ENCODE measurements around the gene PDS5A.

DNA sequence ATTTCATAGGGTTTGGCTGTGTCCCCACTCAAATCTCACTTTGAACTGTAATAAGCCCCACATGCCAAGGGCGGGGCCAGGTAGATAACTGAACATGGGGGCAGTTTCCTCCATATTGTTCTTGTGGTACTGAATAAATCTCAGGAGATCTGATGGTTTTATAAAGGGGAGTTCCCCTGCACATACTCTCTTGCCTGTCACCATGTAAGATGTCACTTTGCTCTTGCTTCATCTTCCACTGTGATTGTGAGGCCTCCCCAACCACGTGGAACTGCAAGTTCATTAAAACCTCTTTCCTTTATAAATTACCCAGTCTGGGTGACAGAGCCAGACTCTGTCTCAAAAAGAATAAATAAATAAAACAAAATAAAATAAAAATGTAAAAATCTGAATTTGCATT, 95.9 kb downstream of the PDS5A start:
- no peak for TF ChIP-seq POLR2A (IDR thresholded peaks at IDR 0.05)
- TF ChIP-seq, protein P1, sequence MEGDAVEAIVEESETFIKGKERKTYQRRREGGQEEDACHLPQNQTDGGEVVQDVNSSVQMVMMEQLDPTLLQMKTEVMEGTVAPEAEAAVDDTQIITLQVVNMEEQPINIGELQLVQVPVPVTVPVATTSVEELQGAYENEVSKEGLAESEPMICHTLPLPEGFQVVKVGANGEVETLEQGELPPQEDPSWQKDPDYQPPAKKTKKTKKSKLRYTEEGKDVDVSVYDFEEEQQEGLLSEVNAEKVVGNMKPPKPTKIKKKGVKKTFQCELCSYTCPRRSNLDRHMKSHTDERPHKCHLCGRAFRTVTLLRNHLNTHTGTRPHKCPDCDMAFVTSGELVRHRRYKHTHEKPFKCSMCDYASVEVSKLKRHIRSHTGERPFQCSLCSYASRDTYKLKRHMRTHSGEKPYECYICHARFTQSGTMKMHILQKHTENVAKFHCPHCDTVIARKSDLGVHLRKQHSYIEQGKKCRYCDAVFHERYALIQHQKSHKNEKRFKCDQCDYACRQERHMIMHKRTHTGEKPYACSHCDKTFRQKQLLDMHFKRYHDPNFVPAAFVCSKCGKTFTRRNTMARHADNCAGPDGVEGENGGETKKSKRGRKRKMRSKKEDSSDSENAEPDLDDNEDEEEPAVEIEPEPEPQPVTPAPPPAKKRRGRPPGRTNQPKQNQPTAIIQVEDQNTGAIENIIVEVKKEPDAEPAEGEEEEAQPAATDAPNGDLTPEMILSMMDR (IDR thresholded peaks at IDR 0.05 in 8 of 11, conservative IDR thresholded peaks at IDR 0.05 in 3 of 11), result no peak
